B cell (primary cell): ENCODE measurements around the gene IRF9. TPM values are rescaled to one million over a fixed set of nuclear protein-coding genes. Genes with fewer than 3 reads are reported as not detected.
A peak's percentile ranks its signal among the peaks of the same experiment; 100 is the strongest.

Experiments used
- ATAC-seq: fragments of 200-7000 bp; cut with Tn5 transposase; one replicate; pipeline ENCODE4 v1.10.0; 2021; ENCODE audit warnings: low read depth, mild to moderate bottlenecking, moderate number of reproducible peaks, moderate library complexity
- CTCF ChIA-PET: fragments of 350-600 bp; sonication (Branson Sonifier 250); formaldehyde crosslinking; loops from one replicate; lab custom pipeline; 2021; ENCODE audit warnings: antibody characterized with exemption, inconsistent platforms; lab: Charles Lee
- POLR2A ChIA-PET: fragments of 350-600 bp; sonication (Branson Sonifier 250); formaldehyde crosslinking; loops from one replicate; lab custom pipeline; 2021; ENCODE audit warnings: antibody characterized with exemption; lab: Charles Lee
- DNase-seq: peaks from one replicate; pipeline ENCODE4 v3.0.0; 2013
- H2AFZ ChIP-seq: 2 replicates; pipeline ENCODE4 v1.6.1; 2012; ENCODE audit warnings: mild to moderate bottlenecking, low read depth, low read length; ENCODE audit not compliant: insufficient read depth, poor library complexity, severe bottlenecking
- H3K27ac ChIP-seq, 2 donors: 1 replicate in 1 of 2; 2 replicates in 1 of 2; pipeline ENCODE4 v1.5.1; 2012 to 2013; ENCODE audit warnings: low read length in 2 of 2, mild to moderate bottlenecking in 2 of 2, moderate library complexity in 1 of 2
- H3K27me3 ChIP-seq, 4 experiments: fragments of 200-600 bp in 1 of 4; sonication (generic) in 1 of 4; replicated peaks in 1 of 4; 1 replicate in 2 of 4; 2 replicates in 2 of 4; pipeline versions ENCODE4 v1.6.1 to v1.7.0; 2013 to 2016; ENCODE audit warnings: low read length in 3 of 4, mild to moderate bottlenecking in 2 of 4, mixed read lengths in 1 of 4, moderate library complexity in 1 of 4; ENCODE audit not compliant: insufficient read depth in 4 of 4, control insufficient read depth in 3 of 4; ENCODE audit errors: control extremely low read depth in 1 of 4
- H3K36me3 ChIP-seq, 2 experiments: replicated peaks in 1 of 2; 1 replicate in 1 of 2; 2 replicates in 1 of 2; pipeline versions ENCODE4 v1.6.1 to v1.7.1; 2013; ENCODE audit warnings: low read length in 1 of 2; ENCODE audit not compliant: insufficient read depth in 2 of 2, control insufficient read depth in 1 of 2; ENCODE audit errors: control extremely low read depth in 1 of 2, extremely low read depth in 1 of 2
- H3K4me1 ChIP-seq, 2 donors: fragments of 200-600 bp in 1 of 2; sonication (generic) in 1 of 2; 1 replicate in 1 of 2; 2 replicates in 1 of 2; pipeline versions ENCODE4 v1.5.1 to v1.6.1; 2013 to 2017; ENCODE audit warnings: low read length in 2 of 2; ENCODE audit not compliant: control insufficient read depth in 2 of 2, insufficient read depth in 2 of 2
- H3K4me2 ChIP-seq: replicated peaks from 2 replicates; pipeline ENCODE3; 2012; ENCODE audit warnings: mild to moderate bottlenecking, low read depth, low read length; ENCODE audit not compliant: poor library complexity, severe bottlenecking
- H3K4me3 ChIP-seq, 5 experiments: fragments of 200-600 bp in 1 of 5; sonication (generic) in 1 of 5; 1 replicate in 3 of 5; 2 replicates in 2 of 5; pipeline versions ENCODE4 v1.5.1 to v1.7.0; 2011 to 2016; ENCODE audit warnings: low read length in 4 of 5, mild to moderate bottlenecking in 4 of 5, low read depth in 2 of 5, control low read depth in 1 of 5, moderate library complexity in 1 of 5; ENCODE audit not compliant: insufficient read depth in 1 of 5; ENCODE audit errors: control extremely low read depth in 1 of 5, extremely low read depth in 1 of 5
- H3K79me2 ChIP-seq: fragments of 200-600 bp; sonication (generic); one replicate; pipeline ENCODE4 v1.6.0; 2016; ENCODE audit warnings: low read length; ENCODE audit not compliant: control insufficient read depth, insufficient read depth
- H3K9ac ChIP-seq: fragments of 200-600 bp; sonication (generic); 2 replicates; pipeline ENCODE4 v1.6.1; 2017; ENCODE audit warnings: mild to moderate bottlenecking, low read length, moderate library complexity
- H3K9me3 ChIP-seq, 3 donors: one replicate each; pipeline versions ENCODE4 v1.6.1 to v1.7.1; 2013; ENCODE audit warnings: low read length in 2 of 3; ENCODE audit not compliant: control insufficient read depth in 2 of 3, insufficient read depth in 1 of 3; ENCODE audit errors: control extremely low read depth in 1 of 3
- H4K20me1 ChIP-seq: 2 replicates; pipeline ENCODE4 v1.6.0; 2012; ENCODE audit warnings: mild to moderate bottlenecking, low read length; ENCODE audit not compliant: insufficient read depth, control insufficient read depth, poor library complexity, severe bottlenecking
- H3K27ac Mint-ChIP-seq: one replicate; pipeline ENCODE4 v1.8.0; 2021; ENCODE audit warnings: mixed read lengths
- H3K27me3 Mint-ChIP-seq: one replicate; pipeline ENCODE4 v1.8.0; 2021; ENCODE audit warnings: mixed read lengths
- H3K4me1 Mint-ChIP-seq: one replicate; pipeline ENCODE4 v1.8.0; 2021; ENCODE audit warnings: mixed read lengths
- H3K4me3 Mint-ChIP-seq: one replicate; pipeline ENCODE4 v1.8.0; 2021; ENCODE audit warnings: mixed read lengths
- H3K9me3 Mint-ChIP-seq: one replicate; pipeline ENCODE4 v1.8.0; 2022; ENCODE audit warnings: mixed read lengths; ENCODE audit not compliant: insufficient read depth
- CTCF ChIP-seq: fragments of 200-600 bp; IDR thresholded peaks from one replicate; pipeline ENCODE4 v1.8.0; 2022; ENCODE audit warnings: antibody characterized with exemption, mild to moderate bottlenecking
- EZH2 ChIP-seq: IDR thresholded peaks from 2 replicates; pipeline ENCODE4 v1.6.1; 2012; ENCODE audit warnings: borderline replicate concordance, low read depth, mild to moderate bottlenecking, moderate library complexity, low read length; ENCODE audit not compliant: insufficient read depth, poor library complexity, severe bottlenecking
- WGBS: methylation state at CpG from one replicate; pipeline ENCODE4 v1.1.5; 2013; ENCODE audit warnings: missing lambda C conversion rate; ENCODE audit not compliant: insufficient coverage; 5-methylcytosine and 5-hydroxymethylcytosine counted together
- intact Hi-C: fragments of 100-400 bp; cut with micrococcal nuclease; formaldehyde crosslinking; loops from one replicate; pipeline ENCODE4 v1.10.0; 2022
- polyA plus RNA-seq: library from polyadenylated mRNA; depleted of rRNA; stranded (reverse); fragments of >200 nt; gene quantifications from 2 replicates; pipeline ENCODE4 v1.2.3, GENCODE V29; 2012
- total RNA-seq, 2 donors: library from RNA; stranded (reverse); fragments of 120-200 nt in 1 of 2; gene quantifications; 1 replicate in 1 of 2; 2 replicates in 1 of 2; pipeline versions ENCODE4 v1.2.3 to v1.2.4, GENCODE V29; 2013 to 2022

Gene IRF9
- total and polyA plus RNA-seq, 2 donors (not counting 1 experiment from before 2014, with no cell fraction given), result 191 to 269 TPM

- H3K36me3 ChIP-seq, result peaks cover 3 to 41% of the 10 kb centered on the region in 2 experiments
- H3K79me2 ChIP-seq, result peaks cover 61% of the 10 kb centered on the region
- peaks cover 38% of the 10 kb centered on the region for H3K4me1 Mint-ChIP-seq
- no peaks in the 10 kb centered on the region for H3K9me3 Mint-ChIP-seq
- no peaks in the 10 kb centered on the region for H4K20me1 ChIP-seq
- no peaks in the 10 kb centered on the region for H3K27me3 ChIP-seq
- 0% methylated on average over 1 of the region's 3 CpGs for WGBS
- peak overlapping the region; percentile 87 for H3K27ac Mint-ChIP-seq
- ATAC-seq, result no peak
- H3K9me3 ChIP-seq, result no peaks in the 10 kb centered on the region
- peak overlapping the region; percentile 96 for H3K4me2 ChIP-seq
- TF ChIP-seq CTCF (no peak), EZH2 (no peak)
- peak overlapping the region; percentile 70 for H3K9ac ChIP-seq
- ChIA-PET POLR2A (interaction anchor here (0.6 to 2.1 kb wide), 11 partner anchors 15 to 86 kb away, joined by 3 to 9 read pairs (median 4); partner anchors contain the start of genes CHMP4A, IRF9, MDP1 and PSME1), CTCF (interaction anchor here (0.7 to 3.7 kb wide), 12 partner anchors 25 to 122 kb away, joined by 3 to 21 read pairs (median 4); partner anchors contain the start of genes CHMP4A, CIDEB, DCAF11 and IRF9)
- H3K4me3 ChIP-seq, result peak overlapping the region in 4 of 5 experiments; percentile 32 to 79 (median 73)
- no peaks in the 10 kb centered on the region for H3K27me3 Mint-ChIP-seq
- H3K27ac ChIP-seq, result peak overlapping the region; percentile 32 to 86
- peak overlapping the region; percentile 93 for H3K4me3 Mint-ChIP-seq
- peak overlapping the region; percentile 76 for H2AFZ ChIP-seq
- peaks cover 16 to 19% of the 10 kb centered on the region in 2 donors for H3K4me1 ChIP-seq
- intact Hi-C loops, result no loop called here
- DNase-seq, result no peak
Observed at GRCh38 chr14:24189059-24189375, 28.0 kb downstream of the IRF9 start.

- Mint-ChIP-seq H3K27ac (peak overlapping the region; percentile 46), H3K4me1 (peaks cover 42% of the 10 kb centered on the region), H3K27me3 (no peaks in the 10 kb centered on the region), H3K9me3 (no peaks in the 10 kb centered on the region), H3K4me3 (no peak overlapping the region)
- no peak overlapping the region for H3K4me3 ChIP-seq
- intact Hi-C loops, result no loop called here
- H3K4me2 ChIP-seq, result peak overlapping the region; percentile 96
- ATAC-seq (no peak), DNase-seq (no peak)
- H3K79me2 ChIP-seq, result peaks cover 65% of the 10 kb centered on the region
- H3K27ac ChIP-seq, result peak overlapping the region; percentile 32 to 86
- peaks cover 3 to 36% of the 10 kb centered on the region in 2 experiments for H3K36me3 ChIP-seq
- CTCF ChIA-PET, result interaction anchor here (0.7 to 3.7 kb wide), 9 partner anchors 24 to 121 kb away, joined by 3 to 21 read pairs (median 6); partner anchors contain the start of genes CHMP4A, CIDEB, IRF9 and LTB4R2
- H3K27me3 ChIP-seq, result no peaks in the 10 kb centered on the region
- no peaks in the 10 kb centered on the region for H3K9me3 ChIP-seq
- POLR2A ChIA-PET, result interaction anchor here (0.6 to 2.1 kb wide), 11 partner anchors 14 to 85 kb away, joined by 3 to 9 read pairs (median 4); partner anchors contain the start of genes CHMP4A, MDP1, PSME1 and PSME2
- 100% methylated on average over 1 of the region's 9 CpGs for WGBS
- no peaks in the 10 kb centered on the region for H4K20me1 ChIP-seq
- H2AFZ ChIP-seq, result peak overlapping the region; percentile 76
- H3K4me1 ChIP-seq, result peaks cover 21 to 23% of the 10 kb centered on the region in 2 donors
- TF ChIP-seq CTCF (no peak), EZH2 (no peak)
- H3K9ac ChIP-seq, result no peak overlapping the region
Observed at GRCh38 chr14:24189460-24189859, 28.4 kb downstream of the IRF9 start.
